ENCODE data around the gene RCSD1.
"Not testable (repeated sequence)": the region's sequence is repeated elsewhere in the genome, so short reads cannot be mapped to it uniquely, and the experiment has no call there.

The RCSD1 gene

GRCh38 chr1:167715157-167715999 lies 85.3 kb downstream of the RCSD1 start:
- Histone ChIP-seq H3K4me1 (peaks cover 25 to 47% (median 40%) of the 10 kb centered on the region in 10 experiments), H3K36me3 (no peaks in the 10 kb centered on the region), H3K9ac (peak overlapping the region; percentile 72 to 89 (median 83)), H3K4me3 (peak overlapping the region; percentile 66 to 83 (median 74)), H3K9me3 (replicated peaks in 1 of 11) (no peaks in the 10 kb centered on the region), H3K4me2 (peak overlapping the region; percentile 79 to 99 (median 94)), H4K20me1 (peaks cover 0 to 34% (median 8%) of the 10 kb centered on the region in 11 experiments; a peak in 11 of 22 replicates), H3K27ac (peak overlapping the region in 10 of 11 experiments; percentile 65 to 86 (median 80); a peak in 18 of 22 replicates), H3K27me3 (peaks cover 38 to 57% (median 41%) of the 10 kb centered on the region in 11 experiments)
- no peak for TF ChIP-seq Cebpa-rat (IDR thresholded peaks at IDR 0.05)

- Histone ChIP-seq H3K27me3 (peaks cover 33 to 51% (median 35%) of the 10 kb centered on the region in 11 experiments), H3K27ac (peak overlapping the region in 2 of 11 experiments; percentile 7 to 16; a peak in 4 of 22 replicates), H3K4me3 (peak overlapping the region; percentile 66 to 83 (median 74)), H3K9me3 (replicated peaks in 1 of 11) (no peaks in the 10 kb centered on the region), H3K36me3 (no peaks in the 10 kb centered on the region), H3K9ac (peak overlapping the region; percentile 27 to 86 (median 69); a peak in 21 of 22 replicates), H3K4me1 (peaks cover 30 to 52% (median 46%) of the 10 kb centered on the region in 10 experiments), H3K4me2 (peak overlapping the region; percentile 79 to 99 (median 94)), H4K20me1 (peaks cover 0 to 29% (median 7%) of the 10 kb centered on the region in 11 experiments; a peak in 8 of 22 replicates)
- TF ChIP-seq Cebpa-rat (IDR thresholded peaks at IDR 0.05), result no peak
Observed at GRCh38 chr1:167716000-167716271, 85.9 kb downstream of the RCSD1 start.

GRCh38 chr1:167717351-167717750 lies 87.3 kb downstream of the RCSD1 start:
- Histone ChIP-seq H3K9ac (no peak overlapping the region), H3K27ac (no peak overlapping the region), H3K4me3 (no peak overlapping the region), H3K4me1 (peaks cover 30 to 57% (median 48%) of the 10 kb centered on the region in 10 experiments), H4K20me1 (peaks cover 0 to 16% (median 4%) of the 10 kb centered on the region in 11 experiments; a peak in 6 of 22 replicates), H3K9me3 (replicated peaks in 1 of 11) (no peaks in the 10 kb centered on the region), H3K4me2 (peak overlapping the region in 4 of 11 experiments; percentile 79 to 99 (median 93); a peak in 6 of 22 replicates), H3K27me3 (peaks cover 19 to 37% (median 21%) of the 10 kb centered on the region in 11 experiments), H3K36me3 (no peaks in the 10 kb centered on the region)
- TF ChIP-seq Cebpa-rat (IDR thresholded peaks at IDR 0.05), result no peak

- Histone ChIP-seq H3K9me3 (replicated peaks in 1 of 11) (no peaks in the 10 kb centered on the region), H4K20me1 (peaks cover 3 to 12% (median 10%) of the 10 kb centered on the region in 11 experiments; a peak in 13 of 22 replicates), H3K4me1 (peaks cover 43 to 60% (median 51%) of the 10 kb centered on the region in 10 experiments), H3K36me3 (no peaks in the 10 kb centered on the region), H3K4me2 (peak overlapping the region; percentile 65 to 95 (median 91)), H3K27ac (peak overlapping the region in 6 of 11 experiments; percentile 1 to 27 (median 20); a peak in 7 of 22 replicates), H3K4me3 (peak overlapping the region in 6 of 10 experiments; percentile 4 to 32 (median 29); a peak in 8 of 20 replicates), H3K27me3 (peaks cover 1 to 20% (median 4%) of the 10 kb centered on the region in 11 experiments; a peak in 20 of 22 replicates), H3K9ac (peak overlapping the region in 8 of 11 experiments; percentile 7 to 42 (median 24); a peak in 7 of 22 replicates)
- TF ChIP-seq Cebpa-rat (IDR thresholded peaks at IDR 0.05), result no peak
Observed at GRCh38 chr1:167718914-167719691, 89.1 kb downstream of the RCSD1 start.

- peak overlapping the region; percentile 65 to 95 (median 91) for H3K4me2 ChIP-seq
- peaks cover 6 to 19% (median 15%) of the 10 kb centered on the region in 11 experiments; a peak in 13 of 22 replicates for H4K20me1 ChIP-seq
- H3K36me3 ChIP-seq; H3K9me3 ChIP-seq (replicated peaks in 1 of 11): not testable (repeated sequence)
- H3K4me3 ChIP-seq, result peak overlapping the region in 6 of 10 experiments; percentile 4 to 32 (median 29); a peak in 10 of 20 replicates
- H3K27me3 ChIP-seq, result peaks cover 0 to 15% (median 0%) of the 10 kb centered on the region in 11 experiments; a peak in 2 of 22 replicates
- peak overlapping the region in 6 of 11 experiments; percentile 1 to 27 (median 20); a peak in 7 of 22 replicates for H3K27ac ChIP-seq
- H3K9ac ChIP-seq, result peak overlapping the region in 8 of 11 experiments; percentile 7 to 42 (median 24); a peak in 7 of 22 replicates
- H3K4me1 ChIP-seq, result peaks cover 47 to 68% (median 56%) of the 10 kb centered on the region in 10 experiments
Observed at GRCh38 chr1:167719715-167720421, 89.8 kb downstream of the RCSD1 start.

GRCh38 chr1:167720965-167721616 lies 91.1 kb downstream of the RCSD1 start:
- H3K36me3 ChIP-seq, result peaks cover 0 to 9% (median 0%) of the 10 kb centered on the region in 11 experiments; a peak in 2 of 22 replicates
- H3K9me3 ChIP-seq (replicated peaks in 1 of 11), result no peaks in the 10 kb centered on the region
- peak overlapping the region; percentile 88 to 99 (median 94) for H3K4me3 ChIP-seq
- H3K27ac ChIP-seq, result peak overlapping the region; percentile 39 to 84 (median 82); a peak in 21 of 22 replicates
- peaks cover 8 to 31% (median 22%) of the 10 kb centered on the region in 11 experiments; a peak in 15 of 22 replicates for H4K20me1 ChIP-seq
- peaks cover 47 to 75% (median 57%) of the 10 kb centered on the region in 10 experiments for H3K4me1 ChIP-seq
- 0 out of 22 replicates have a peak, but pooled peaks of 1 of the 11 experiments have one; percentile 21 for TF ChIP-seq Cebpa-rat (IDR thresholded peaks at IDR 0.05)
- peak overlapping the region; percentile 83 to 91 (median 86) for H3K9ac ChIP-seq
- H3K4me2 ChIP-seq, result peak overlapping the region; percentile 85 to 95 (median 92)
- peaks cover 0 to 11% (median 0%) of the 10 kb centered on the region in 11 experiments; a peak in 2 of 22 replicates for H3K27me3 ChIP-seq

GRCh38 chr1:167721617-167722151 lies 91.7 kb downstream of the RCSD1 start, which contains the start of gene MPZL1:
Gene MPZL1 (plus strand): TSS chr1:167721982. CDS start chr1:167722152, 170 bp downstream.
- Histone ChIP-seq H3K9ac (peak within 1 kb of the TSS; percentile 83 to 91 (median 86)), H3K36me3 (peaks cover 0 to 9% (median 0%) of the 10 kb centered on the region in 11 experiments; a peak in 2 of 22 replicates), H4K20me1 (peaks cover 8 to 37% (median 26%) of the 10 kb centered on the region in 11 experiments; a peak in 15 of 22 replicates), H3K4me1 (peaks cover 47 to 76% (median 56%) of the 10 kb centered on the region in 10 experiments), H3K27me3 (peaks cover 0 to 8% (median 0%) of the 10 kb centered on the region in 11 experiments; a peak in 2 of 22 replicates), H3K9me3 (replicated peaks in 1 of 11) (no peaks in the 10 kb centered on the region), H3K27ac (peak within 1 kb of the TSS; percentile 46 to 84 (median 82)), H3K4me2 (peak within 1 kb of the TSS; percentile 85 to 95 (median 92)), H3K4me3 (peak within 1 kb of the TSS; percentile 88 to 99 (median 94))
- no peak for TF ChIP-seq Cebpa-rat (IDR thresholded peaks at IDR 0.05)
